ENCODE measurements around the gene USP24. TPM values are rescaled to one million over a fixed set of nuclear protein-coding genes. Genes with fewer than 3 reads are reported as not detected.

Gene USP24
- total RNA-seq, 1 experiment from 2014 or later: 35.3 TPM

DNA sequence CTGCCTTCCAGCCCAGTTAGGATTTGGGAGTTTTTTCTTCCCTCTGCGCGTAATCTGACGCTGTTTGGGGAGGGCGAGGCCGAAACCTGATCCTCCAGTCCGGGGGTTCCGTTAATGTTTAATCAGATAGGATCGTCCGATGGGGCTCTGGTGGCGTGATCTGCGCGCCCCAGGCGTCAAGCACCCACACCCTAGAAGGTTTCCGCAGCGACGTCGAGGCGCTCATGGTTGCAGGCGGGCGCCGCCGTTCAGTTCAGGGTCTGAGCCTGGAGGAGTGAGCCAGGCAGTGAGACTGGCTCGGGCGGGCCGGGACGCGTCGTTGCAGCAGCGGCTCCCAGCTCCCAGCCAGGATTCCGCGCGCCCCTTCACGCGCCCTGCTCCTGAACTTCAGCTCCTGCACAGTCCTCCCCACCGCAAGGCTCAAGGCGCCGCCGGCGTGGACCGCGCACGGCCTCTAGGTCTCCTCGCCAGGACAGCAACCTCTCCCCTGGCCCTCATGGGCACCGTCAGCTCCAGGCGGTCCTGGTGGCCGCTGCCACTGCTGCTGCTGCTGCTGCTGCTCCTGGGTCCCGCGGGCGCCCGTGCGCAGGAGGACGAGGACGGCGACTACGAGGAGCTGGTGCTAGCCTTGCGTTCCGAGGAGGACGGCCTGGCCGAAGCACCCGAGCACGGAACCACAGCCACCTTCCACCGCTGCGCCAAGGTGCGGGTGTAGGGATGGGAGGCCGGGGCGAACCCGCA, 175.7 kb downstream of the USP24 start, which contains the start of gene PCSK9:
PCSK9 (plus strand) TSS at position 207 of the 741 bp plus-strand sequence; CDS start at position 497, 290 bp downstream.
- Histone ChIP-seq H3K79me1 (ENCODE audit: insufficient read depth, low read depth, low read length, poor library complexity, severe bottlenecking) (no peaks in the 10 kb centered on the region), H4K20me1 (ENCODE audit: control insufficient read depth, insufficient read depth, insufficient read length) (no peaks in the 10 kb centered on the region), H2BK15ac (ENCODE audit: low read depth, low read length) (no peak within 1 kb of the TSS), H4K91ac (ENCODE audit: insufficient read length, low read depth, low read length) (no peak within 1 kb of the TSS), H3K4me1 (ENCODE audit: insufficient read depth, low read length) (peaks cover 9% of the 10 kb centered on the region; the same call in 1 of the 2 replicates), H3K27ac (ENCODE audit: insufficient read length, low read depth, low read length) (no peak within 1 kb of the TSS), H2AK5ac (ENCODE audit: insufficient read length, low read length) (no peak within 1 kb of the TSS), H3K4me2 (ENCODE audit: insufficient read depth, insufficient read length, low read length) (peak within 1 kb of the TSS; percentile 46), H3K56ac (ENCODE audit: insufficient read length, low read depth, low read length) (no peak within 1 kb of the TSS), H2BK5ac (ENCODE audit: insufficient read length, low read length) (no peak within 1 kb of the TSS), H2BK20ac (ENCODE audit: low read depth, low read length, poor library complexity, severe bottlenecking) (no peak within 1 kb of the TSS), H3K79me2 (ENCODE audit: insufficient read depth, low read length) (peaks cover 18% of the 10 kb centered on the region; the same call in 1 of the 2 replicates), H3K14ac (ENCODE audit: insufficient read depth, low read length) (peak within 1 kb of the TSS; percentile 85), H4K8ac (replicated peaks; ENCODE audit: insufficient read length, low read depth, low read length) (no peak within 1 kb of the TSS), H3K9ac (ENCODE audit: extremely low read depth, insufficient read length, low read length) (peak within 1 kb of the TSS; percentile 52), H2AFZ (ENCODE audit: low read length) (no peak within 1 kb of the TSS), H3K4ac (ENCODE audit: low read depth, low read length) (no peak within 1 kb of the TSS), H3T11ph (ENCODE audit: low read length) (no peak within 1 kb of the TSS), H3K18ac (ENCODE audit: insufficient read length, low read depth, low read length) (peak within 1 kb of the TSS; percentile 36), H3K9me3 (ENCODE audit: control insufficient read depth, low read depth, low read length) (no peaks in the 10 kb centered on the region), H2BK120ac (ENCODE audit: low read depth, low read length, poor library complexity, severe bottlenecking) (no peak within 1 kb of the TSS), H3K27me3 (ENCODE audit: insufficient read depth, low read length) (peaks cover 11% of the 10 kb centered on the region; the same call in 1 of the 2 replicates), H2BK12ac (ENCODE audit: insufficient read length, low read depth, low read length) (no peak within 1 kb of the TSS), H3K23ac (ENCODE audit: insufficient read length, low read depth, low read length) (no peak within 1 kb of the TSS), H4K5ac (ENCODE audit: insufficient read length, low read depth, low read length) (no peak within 1 kb of the TSS), H3K23me2 (ENCODE audit: insufficient read length, low read depth, low read length, poor library complexity, severe bottlenecking) (peaks cover 21% of the 10 kb centered on the region)
- peaks cover 49% of the 10 kb centered on the region for H3K27me3 Mint-ChIP-seq (ENCODE audit: low read depth)
- peaks cover 41 to 53% of the 10 kb centered on the region in 2 experiments for H3K4me1 Mint-ChIP-seq
- H3K4me3 Mint-ChIP-seq: peak within 1 kb of the TSS; percentile 82 to 93
- peak within 1 kb of the TSS in 1 of 3 experiments; percentile 76; a peak in 3 of 7 replicates for H3K27ac Mint-ChIP-seq
- TF ChIP-seq, protein P1, sequence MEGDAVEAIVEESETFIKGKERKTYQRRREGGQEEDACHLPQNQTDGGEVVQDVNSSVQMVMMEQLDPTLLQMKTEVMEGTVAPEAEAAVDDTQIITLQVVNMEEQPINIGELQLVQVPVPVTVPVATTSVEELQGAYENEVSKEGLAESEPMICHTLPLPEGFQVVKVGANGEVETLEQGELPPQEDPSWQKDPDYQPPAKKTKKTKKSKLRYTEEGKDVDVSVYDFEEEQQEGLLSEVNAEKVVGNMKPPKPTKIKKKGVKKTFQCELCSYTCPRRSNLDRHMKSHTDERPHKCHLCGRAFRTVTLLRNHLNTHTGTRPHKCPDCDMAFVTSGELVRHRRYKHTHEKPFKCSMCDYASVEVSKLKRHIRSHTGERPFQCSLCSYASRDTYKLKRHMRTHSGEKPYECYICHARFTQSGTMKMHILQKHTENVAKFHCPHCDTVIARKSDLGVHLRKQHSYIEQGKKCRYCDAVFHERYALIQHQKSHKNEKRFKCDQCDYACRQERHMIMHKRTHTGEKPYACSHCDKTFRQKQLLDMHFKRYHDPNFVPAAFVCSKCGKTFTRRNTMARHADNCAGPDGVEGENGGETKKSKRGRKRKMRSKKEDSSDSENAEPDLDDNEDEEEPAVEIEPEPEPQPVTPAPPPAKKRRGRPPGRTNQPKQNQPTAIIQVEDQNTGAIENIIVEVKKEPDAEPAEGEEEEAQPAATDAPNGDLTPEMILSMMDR (conservative IDR thresholded peaks at IDR 0.05): no peak
- DNase-seq: peak; percentile 85
- H3K9me3 Mint-ChIP-seq: no peaks in the 10 kb centered on the region; a peak in 2 of 5 replicates
- peaks cover 6 to 23% (median 8%) of the 10 kb centered on the region in 3 experiments; a peak in 6 of 7 replicates for H3K36me3 Mint-ChIP-seq (ENCODE audit: insufficient read depth in 1 of 3, low read depth in 3 of 3)
- WGBS (ENCODE audit: extremely low coverage, insufficient read length, low lambda C conversion rate): no CpG with 5 or more reads among the region's 67 CpGs

Data from H9 (cell line).